SK-N-SH (cell line): Measurements from ENCODE around the gene ANGPTL4. TPM values are rescaled to one million over a fixed set of nuclear protein-coding genes. Genes with fewer than 3 reads are reported as not detected.
"Not testable (repeated sequence)": the region's sequence is repeated elsewhere in the genome, so short reads cannot be mapped to it uniquely, and the experiment has no call there.

ENCODE experiments used
- CTCF ChIA-PET: fragments of 300-600, 350-600 bp; formaldehyde crosslinking; extraction: SDS; loops from one replicate; lab custom pipeline; 2021; lab: Yijun Ruan, JAX
- POLR2A ChIA-PET: fragments of 350-600 bp; sonication (Branson Sonifier 250); formaldehyde crosslinking; extraction: SDS; loops from one replicate; lab custom pipeline; 2020; ENCODE audit warnings: antibody characterized with exemption, inconsistent platforms; lab: Yijun Ruan, JAX
- DNase-seq: peaks from one replicate; pipeline ENCODE4 v3.0.0; 2012
- H2AFZ ChIP-seq: fragments of 200-600 bp; sonication (generic); 2 replicates; pipeline ENCODE4 v1.8.1; 2016; ENCODE audit warnings: antibody characterized with exemption, mild to moderate bottlenecking, low read depth
- H3F3A ChIP-seq: fragments of 200-600 bp; sonication (generic); replicated peaks from 2 replicates; pipeline ENCODE3; 2016; ENCODE audit warnings: antibody characterized with exemption, mild to moderate bottlenecking; ENCODE audit not compliant: insufficient read depth
- H3K27ac ChIP-seq, 2 experiments: fragments of 200-500 bp in 1 of 2; fragments of 200-600 bp in 1 of 2; sonication (Bioruptor generic) in 1 of 2; sonication (generic), shearing (Covaris generic) in 1 of 2; 2 replicates each; pipeline versions ENCODE4 v1.5.1 to v1.6.1; 2014 to 2016; ENCODE audit warnings: low read depth in 2 of 2, inconsistent platforms in 1 of 2, low read length in 1 of 2, mild to moderate bottlenecking in 1 of 2, mixed read lengths in 1 of 2
- H3K27me3 ChIP-seq: fragments of 200-600 bp; sonication (generic), shearing (Covaris generic); 2 replicates; pipeline ENCODE4 v1.6.1; 2016; ENCODE audit warnings: mixed run types; ENCODE audit not compliant: insufficient read depth
- H3K36me3 ChIP-seq, 2 experiments: fragments of 200-500 bp in 1 of 2; fragments of 200-600 bp in 1 of 2; sonication (Bioruptor generic) in 1 of 2; sonication (generic) in 1 of 2; replicated peaks in 1 of 2; 2 replicates each; pipeline versions ENCODE3 to v1.5.1; 2014 to 2016; ENCODE audit warnings: low read length in 1 of 2, mild to moderate bottlenecking in 1 of 2; ENCODE audit not compliant: insufficient read depth in 2 of 2, control insufficient read depth in 1 of 2
- H3K4me1 ChIP-seq, 2 experiments: fragments of 200-500 bp in 1 of 2; fragments of 200-600 bp in 1 of 2; sonication (Bioruptor generic) in 1 of 2; sonication (generic), shearing (Covaris generic) in 1 of 2; 2 replicates each; pipeline versions ENCODE4 v1.5.1 to v1.6.1; 2014 to 2016; ENCODE audit warnings: low read depth in 1 of 2, low read length in 1 of 2, mixed run types in 1 of 2; ENCODE audit not compliant: insufficient read depth in 2 of 2, control insufficient read depth in 1 of 2
- H3K4me2 ChIP-seq: fragments of 200-600 bp; sonication (generic), shearing (Covaris generic); 2 replicates; pipeline ENCODE4 v1.6.1; 2017; ENCODE audit warnings: mixed run types
- H3K4me3 ChIP-seq, 2 experiments: fragments of 200-500 bp in 1 of 2; fragments of 200-600 bp in 1 of 2; sonication (Bioruptor generic) in 1 of 2; sonication (generic), shearing (Covaris generic) in 1 of 2; 2 replicates each; pipeline versions ENCODE4 v1.5.1 to v1.8.1; 2014 to 2016; ENCODE audit warnings: low read depth in 2 of 2, inconsistent platforms in 1 of 2, low read length in 1 of 2, mild to moderate bottlenecking in 1 of 2, mixed read lengths in 1 of 2, moderate library complexity in 1 of 2
- H3K79me2 ChIP-seq: fragments of 200-600 bp; sonication (generic); 2 replicates; pipeline ENCODE4 v1.8.1; 2017; ENCODE audit warnings: mild to moderate bottlenecking; ENCODE audit not compliant: insufficient read depth
- H3K9ac ChIP-seq: fragments of 200-600 bp; sonication (generic); 2 replicates; pipeline ENCODE4 v1.6.1; 2017; ENCODE audit warnings: mixed run types
- H3K9me2 ChIP-seq: fragments of 200-600 bp; sonication (generic); 2 replicates; pipeline ENCODE4 v1.6.1; 2017; ENCODE audit warnings: mixed run types
- H3K9me3 ChIP-seq: fragments of 200-600 bp; sonication (generic); 2 replicates; pipeline ENCODE4 v1.6.1; 2017; ENCODE audit warnings: mixed run types, mild to moderate bottlenecking, moderate library complexity
- H4K20me1 ChIP-seq: fragments of 200-600 bp; sonication (generic); 2 replicates; pipeline ENCODE4 v1.6.1; 2017; ENCODE audit warnings: mild to moderate bottlenecking, mixed run types; ENCODE audit not compliant: insufficient read depth
- WGBS: methylation state at CpG from one replicate; pipeline ENCODE4 v1.1.6; 2017; ENCODE audit warnings: low lambda C conversion rate; 5-methylcytosine and 5-hydroxymethylcytosine counted together
- polyA plus RNA-seq, 3 experiments: library from polyadenylated mRNA; depleted of rRNA; stranded (reverse); fragments of >200 nt; gene quantifications; 2 replicates each; pipeline ENCODE4 v1.2.3, GENCODE V29; 2012

Gene ANGPTL4
- polyA plus RNA-seq, 1 of the 3 experiments (the other 2 are of a cell fraction) = 62.5 TPM

DNA sequence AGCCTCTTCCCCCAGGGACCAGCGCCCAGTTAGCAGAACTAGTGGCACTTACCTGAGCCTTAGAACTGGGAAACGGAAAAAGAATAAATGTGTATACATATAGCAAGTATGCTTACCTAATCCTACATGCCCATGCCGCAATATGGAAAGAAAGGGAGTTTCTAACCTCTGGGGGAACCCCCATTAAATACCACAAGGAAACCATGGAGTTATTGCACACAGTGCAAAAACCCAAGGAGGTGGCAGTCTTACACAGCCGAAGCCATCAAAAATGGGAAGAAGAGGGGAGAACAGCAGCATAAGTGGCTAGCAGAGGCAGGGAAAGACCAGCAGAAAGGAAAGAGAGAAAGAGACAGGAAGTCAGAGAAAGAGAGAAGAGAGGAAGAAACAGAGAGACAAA lies 20.6 kb downstream of the ANGPTL4 start:
- H3F3A ChIP-seq = peaks cover 12% of the 10 kb centered on the region
- POLR2A ChIA-PET, H4K20me1 ChIP-seq, H3K9me2 ChIP-seq, H3K4me2 ChIP-seq, H3K27me3 ChIP-seq, H2AFZ ChIP-seq, H3K9ac ChIP-seq, H3K27ac ChIP-seq, H3K4me1 ChIP-seq, H3K4me3 ChIP-seq, CTCF ChIA-PET, H3K9me3 ChIP-seq, DNase-seq: not testable (repeated sequence)
- 86% methylated on average over 4 of the region's 4 CpGs for WGBS
- H3K79me2 ChIP-seq = peaks cover 11% of the 10 kb centered on the region
- peaks cover 0 to 11% of the 10 kb centered on the region in 2 experiments for H3K36me3 ChIP-seq

DNA sequence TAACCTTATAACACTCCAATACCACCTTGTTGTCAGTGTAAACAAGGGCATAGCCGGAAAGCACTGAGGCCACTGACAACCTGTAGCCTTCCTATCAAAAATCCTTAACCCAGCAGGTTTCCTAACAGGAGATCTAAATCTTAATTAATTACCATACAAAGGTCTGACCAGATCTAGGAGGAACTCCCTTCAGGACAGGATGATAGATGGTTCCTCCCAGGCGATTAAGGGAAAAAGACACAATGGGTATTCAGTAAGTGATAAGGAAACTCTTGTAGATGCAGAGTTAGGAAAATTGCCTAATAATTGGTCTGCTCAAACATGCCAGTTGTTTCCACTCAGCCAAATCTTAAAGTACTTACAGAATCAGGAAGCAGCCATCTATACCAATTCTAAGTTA lies 21.1 kb downstream of the ANGPTL4 start:
- peaks cover 12% of the 10 kb centered on the region for H3F3A ChIP-seq
- H3K4me1 ChIP-seq, H3K9me3 ChIP-seq, H3K4me2 ChIP-seq, H3K27ac ChIP-seq, H3K4me3 ChIP-seq, H3K27me3 ChIP-seq, H2AFZ ChIP-seq, H3K9ac ChIP-seq, POLR2A ChIA-PET, H4K20me1 ChIP-seq, H3K9me2 ChIP-seq, DNase-seq: not testable (repeated sequence)
- CTCF ChIA-PET = interaction anchor here (1.6 kb wide), 1 partner anchor 49 kb away, joined by 3 read pairs; no protein-coding TSS in a partner anchor
- peaks cover 12% of the 10 kb centered on the region for H3K79me2 ChIP-seq
- peaks cover 0 to 11% of the 10 kb centered on the region in 2 experiments for H3K36me3 ChIP-seq
- WGBS = 95% methylated on average over 2 of the region's 2 CpGs

DNA sequence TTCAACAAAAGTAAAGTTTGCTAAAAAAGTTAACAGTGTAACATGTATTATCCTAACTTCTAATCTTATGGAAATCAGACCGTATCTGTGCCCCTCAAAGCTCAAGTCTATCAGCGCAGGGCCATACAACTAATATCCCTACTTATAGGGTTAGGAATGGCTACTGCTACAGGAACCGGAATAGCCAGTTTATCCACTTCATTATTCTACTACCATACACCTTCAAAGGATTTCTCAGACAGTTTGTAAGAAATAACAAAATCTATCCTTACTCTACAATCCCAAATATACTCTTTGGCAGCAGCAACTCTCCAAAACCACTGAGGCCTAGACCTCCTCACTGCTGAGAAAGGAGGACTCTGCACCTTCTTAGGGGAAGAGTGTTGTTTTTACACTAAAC lies 21.6 kb downstream of the ANGPTL4 start:
- H3F3A ChIP-seq = peaks cover 12% of the 10 kb centered on the region
- H3K79me2 ChIP-seq = peaks cover 15% of the 10 kb centered on the region
- H3K27ac ChIP-seq, H3K9ac ChIP-seq, H2AFZ ChIP-seq, H4K20me1 ChIP-seq, H3K4me3 ChIP-seq, H3K9me3 ChIP-seq, H3K4me1 ChIP-seq, H3K4me2 ChIP-seq, DNase-seq, H3K9me2 ChIP-seq, POLR2A ChIA-PET, H3K27me3 ChIP-seq: not testable (repeated sequence)
- peaks cover 0 to 11% of the 10 kb centered on the region in 2 experiments for H3K36me3 ChIP-seq
- 100% methylated on average over 3 of the region's 3 CpGs for WGBS
- CTCF ChIA-PET = interaction anchor here (1.6 kb wide), 1 partner anchor 50 kb away, joined by 3 read pairs; no protein-coding TSS in a partner anchor

DNA sequence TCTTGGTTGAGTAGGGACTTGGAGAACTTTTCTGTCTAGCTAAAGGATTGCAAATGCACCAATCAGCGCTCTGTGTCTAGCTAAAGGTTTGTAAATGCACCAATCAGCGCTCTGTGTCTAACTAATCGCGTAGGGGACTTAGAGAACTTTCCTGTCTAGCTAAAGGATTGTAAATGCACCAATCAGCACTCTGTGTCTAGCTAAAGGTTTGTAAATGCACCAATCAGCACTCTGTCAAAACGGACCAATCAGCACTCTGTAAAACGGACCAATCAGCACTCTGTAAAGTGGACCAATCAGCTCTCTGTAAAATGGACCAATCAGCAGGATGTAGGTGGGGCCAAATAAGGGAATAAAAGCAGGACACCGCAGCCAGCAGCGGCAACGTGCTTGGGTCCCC lies 22.5 kb downstream of the ANGPTL4 start:
- H3F3A ChIP-seq = peaks cover 16% of the 10 kb centered on the region
- DNase-seq, H2AFZ ChIP-seq, H3K4me2 ChIP-seq, H3K9me3 ChIP-seq, H3K9me2 ChIP-seq, H3K27me3 ChIP-seq, H4K20me1 ChIP-seq, H3K4me1 ChIP-seq, H3K27ac ChIP-seq, H3K4me3 ChIP-seq, H3K9ac ChIP-seq, POLR2A ChIA-PET: not testable (repeated sequence)
- CTCF ChIA-PET = interaction anchor here (1.5 to 1.6 kb wide), 2 partner anchors 33 to 51 kb away, joined by 3 to 5 read pairs; no protein-coding TSS in a partner anchor
- WGBS = 88% methylated on average over 7 of the region's 9 CpGs
- peaks cover 0 to 11% of the 10 kb centered on the region in 2 experiments for H3K36me3 ChIP-seq
- H3K79me2 ChIP-seq = peaks cover 22% of the 10 kb centered on the region
